Effector CD4-positive, alpha-beta T cell (primary cell): Measurements from ENCODE around the gene GASK1A.
A peak's percentile ranks its signal among the peaks of the same experiment; 100 is the strongest.
"Not testable (repeated sequence)": the region's sequence is repeated elsewhere in the genome, so short reads cannot be mapped to it uniquely, and the experiment has no call there.

Experiments
- DNase-seq: peaks from one replicate; pipeline ENCODE4 v3.0.0-alpha.2; 2020

The GASK1A gene

DNA sequence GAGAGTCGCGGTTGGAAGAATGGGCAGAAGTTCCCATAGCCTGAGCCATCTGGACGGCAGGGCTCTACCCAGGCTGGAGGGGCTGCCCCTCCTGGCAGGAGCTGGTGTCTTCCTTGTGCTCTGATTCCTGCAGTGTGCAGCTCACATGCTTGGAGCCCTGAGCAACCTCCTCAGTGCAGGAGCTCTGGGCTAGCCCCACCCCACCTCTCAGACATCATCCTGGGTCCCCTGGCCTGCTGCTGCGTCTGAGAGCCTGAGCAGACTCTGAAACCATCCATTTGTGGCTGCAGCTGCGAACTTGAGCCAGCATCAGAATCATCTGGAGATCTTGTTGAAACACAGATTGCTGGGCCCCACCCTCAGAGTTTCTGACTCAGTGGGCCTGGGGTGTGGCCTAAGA, 84.0 kb downstream of the GASK1A start:
- no peak for DNase-seq

- not testable (repeated sequence) for DNase-seq
Measured at GRCh38 chr3:43070670-43071069, 91.6 kb downstream of the GASK1A start.

DNA sequence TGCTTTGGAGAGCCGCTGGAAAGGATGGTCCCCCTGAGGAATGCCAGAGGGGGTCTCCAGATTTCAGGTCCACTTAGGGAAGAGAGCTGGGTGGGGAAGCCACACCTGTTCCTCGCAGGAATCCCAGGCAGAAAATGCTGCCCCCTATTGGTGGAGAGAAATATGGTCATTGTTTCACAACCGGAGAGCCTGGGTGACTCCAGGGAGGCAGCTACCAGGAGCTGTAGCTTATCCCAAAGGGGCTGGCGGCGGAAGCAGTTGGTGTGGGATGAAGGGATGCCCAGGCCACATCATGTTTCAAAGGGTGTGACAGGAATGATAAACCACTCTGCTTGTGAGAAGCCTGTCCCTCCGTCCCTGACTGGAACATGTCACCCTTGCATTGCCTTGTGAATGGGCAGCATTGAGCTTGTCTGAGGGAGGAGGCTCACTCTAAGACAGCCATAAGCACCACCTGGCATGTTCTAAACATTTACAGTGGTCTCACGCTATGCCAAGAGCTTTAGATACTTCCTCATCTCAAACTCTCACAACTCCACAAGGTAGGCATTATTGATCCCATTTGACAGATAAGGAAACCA, 92.3 kb downstream of the GASK1A start:
- DNase-seq: peak; percentile 20

DNA sequence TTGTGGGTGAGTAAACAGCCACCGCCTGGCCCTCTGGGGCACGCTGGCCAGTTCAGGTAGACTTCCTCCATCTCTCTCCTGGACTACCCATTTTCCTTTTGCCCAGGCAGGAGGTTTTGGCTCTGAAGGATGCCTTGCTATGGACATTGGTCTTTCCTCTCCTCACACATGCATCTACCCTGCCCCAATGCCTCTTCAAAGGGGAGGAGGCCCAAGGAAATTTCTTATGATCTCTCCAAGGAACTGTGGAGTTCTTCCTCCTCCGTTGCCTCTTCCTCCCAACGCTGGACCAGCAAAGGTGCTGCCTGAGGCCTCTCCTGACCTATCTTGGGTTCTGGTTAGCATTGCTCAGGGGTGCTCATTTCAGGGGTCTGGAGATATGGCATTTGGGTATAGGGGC, 93.2 kb downstream of the GASK1A start:
- no peak for DNase-seq

DNA sequence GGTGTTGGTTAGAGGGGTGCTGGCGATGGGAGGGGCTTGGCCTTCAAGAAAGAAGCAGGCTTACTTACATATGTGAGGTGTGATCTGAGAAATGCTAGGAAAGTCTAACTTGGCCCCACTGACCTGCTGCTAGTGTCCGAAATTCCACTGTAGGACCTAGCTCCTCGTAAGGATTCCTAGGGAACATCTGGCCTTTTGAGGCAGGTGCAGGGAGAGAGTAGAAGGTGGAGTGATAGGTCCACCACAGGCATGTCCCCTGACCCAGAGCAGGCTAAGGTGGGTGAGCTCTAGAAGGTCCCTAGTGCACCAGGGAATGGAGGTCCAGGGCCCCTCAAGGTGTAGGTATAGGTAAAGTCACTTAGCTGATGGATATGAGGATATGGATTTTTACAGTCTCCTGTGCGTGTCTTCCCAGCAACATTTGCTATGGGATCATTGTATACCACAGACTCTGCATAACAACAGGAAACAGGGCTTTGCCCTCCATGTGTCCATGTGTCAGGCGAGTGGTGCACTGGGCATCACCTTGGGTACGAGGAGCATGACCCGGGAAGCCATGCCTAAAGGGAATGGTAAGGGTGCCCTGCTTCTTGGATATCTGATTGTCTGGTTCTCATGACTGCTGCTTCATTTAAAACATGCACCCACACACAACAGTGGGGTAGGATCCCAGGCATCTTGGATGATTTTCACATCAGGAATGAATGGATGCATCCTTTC, 94.2 kb downstream of the GASK1A start:
- no peak for DNase-seq

DNA sequence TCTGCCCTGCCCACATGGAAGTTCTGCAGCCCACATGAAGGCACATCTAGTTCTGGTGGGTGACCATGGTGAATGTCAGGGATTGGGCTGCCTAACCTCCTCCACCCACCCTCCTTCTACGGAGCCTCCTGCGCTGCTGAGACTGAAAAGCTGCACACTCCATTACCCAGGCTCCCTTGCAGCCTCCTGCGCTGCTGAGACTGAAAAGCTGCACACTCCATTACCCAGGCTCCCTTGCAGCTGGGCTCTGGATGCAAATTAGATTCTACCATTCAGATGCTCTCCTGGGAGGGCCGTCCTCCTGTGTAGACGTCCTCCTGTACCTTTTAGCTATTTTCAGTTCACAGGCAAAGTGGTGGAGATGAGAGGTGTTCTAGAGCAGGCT, 94.7 kb downstream of the GASK1A start:
- no peak for DNase-seq

DNA sequence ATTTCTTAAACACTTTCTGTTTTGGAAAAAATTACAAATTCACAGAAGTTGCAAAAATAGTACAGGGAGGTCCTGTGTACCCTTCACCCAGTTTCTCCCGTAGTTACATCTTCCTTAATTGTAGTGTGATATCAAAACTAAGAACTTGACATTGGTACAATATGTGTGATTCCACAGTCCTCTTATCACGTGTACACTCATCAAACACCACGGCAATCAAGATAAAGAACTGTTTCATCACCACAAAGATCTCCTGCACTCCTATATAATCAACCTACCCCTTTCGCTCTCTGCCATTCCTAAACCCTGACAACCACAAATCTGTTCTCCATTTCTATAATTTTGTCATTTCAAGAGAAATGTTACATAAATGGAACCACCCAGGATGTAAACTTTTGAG, 95.4 kb downstream of the GASK1A start:
- DNase-seq: no peak

GRCh38 chr3:43074901-43075689, 96.0 kb downstream of the GASK1A start:
- no peak for DNase-seq

DNA sequence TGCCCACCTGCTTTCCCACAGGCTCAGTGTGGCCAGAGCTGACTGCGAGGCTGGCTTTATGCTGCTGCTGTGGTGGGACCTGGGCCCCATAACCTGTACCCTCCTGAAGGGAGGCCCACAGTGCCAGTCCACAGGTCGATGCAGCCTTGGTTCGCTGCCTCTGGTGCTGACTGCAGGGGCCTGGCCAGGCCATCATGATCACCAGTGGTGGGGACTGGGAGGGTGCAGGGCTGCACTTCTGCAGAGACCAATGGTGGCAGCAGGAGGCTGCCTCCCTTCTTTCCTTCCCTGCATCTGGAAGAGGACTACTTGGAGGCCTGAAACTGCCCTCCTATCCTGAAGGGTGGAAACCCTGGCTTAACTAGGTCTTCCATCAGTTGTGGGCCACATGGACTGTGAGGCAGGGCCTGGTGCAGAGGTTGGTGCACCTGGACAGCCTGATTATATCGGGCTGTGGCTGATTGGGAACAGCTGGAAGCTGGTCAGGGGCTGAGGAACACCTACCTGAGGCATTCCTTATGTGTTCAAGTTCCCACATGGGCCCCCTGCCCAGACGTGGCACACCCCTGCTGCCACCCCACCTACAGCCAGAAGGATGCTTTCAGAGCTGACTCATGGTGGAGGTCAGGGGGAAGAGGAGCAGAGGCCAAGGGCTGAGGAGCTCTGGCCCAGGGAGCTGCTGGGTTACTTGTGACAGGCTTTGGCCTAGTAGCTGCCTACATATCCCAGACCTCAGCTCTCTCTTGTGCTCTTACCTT, 97.0 kb downstream of the GASK1A start:
- DNase-seq: no peak

DNA sequence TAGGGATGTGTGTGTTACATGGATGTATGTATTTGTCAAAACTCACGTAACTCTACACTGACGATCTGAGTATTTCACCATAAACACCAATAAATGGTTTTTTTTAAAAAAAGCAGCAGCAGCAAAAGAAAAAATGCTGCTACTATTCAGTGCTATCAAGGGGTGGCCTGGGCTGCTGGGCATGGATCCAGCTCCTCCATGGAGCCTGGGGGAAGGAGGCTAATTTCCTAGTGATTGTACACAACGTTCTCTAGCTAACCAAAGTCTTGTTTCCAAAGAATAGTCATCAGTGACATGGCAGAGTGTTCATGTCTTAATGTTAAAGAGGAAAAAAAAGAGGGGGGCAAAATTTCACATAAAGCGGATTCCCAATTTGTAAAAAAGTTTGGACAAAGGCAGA, 97.7 kb downstream of the GASK1A start:
- DNase-seq: no peak

GRCh38 chr3:43077261-43077660, 98.2 kb downstream of the GASK1A start:
- DNase-seq: no peak

DNA sequence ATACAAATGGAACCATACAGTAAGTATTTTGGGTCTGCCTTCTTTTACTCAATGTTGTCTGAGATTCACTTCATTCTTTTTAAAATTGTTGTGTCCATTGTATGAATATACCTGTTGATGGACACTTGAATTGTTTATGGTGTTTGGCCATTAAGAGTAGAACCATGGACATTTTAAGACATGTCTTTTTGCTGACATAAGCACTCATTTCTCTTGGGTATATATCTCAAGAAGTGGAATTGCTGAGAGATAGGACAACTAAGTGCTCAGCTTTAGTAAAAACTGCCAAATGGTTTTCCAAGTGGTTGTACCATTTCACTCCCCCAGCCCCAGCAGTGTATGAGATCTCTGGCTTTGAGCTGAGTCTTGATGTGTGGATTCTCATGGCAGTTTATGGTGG, 98.6 kb downstream of the GASK1A start:
- no peak for DNase-seq

GRCh38 chr3:43079536-43080332, 100.6 kb downstream of the GASK1A start:
- DNase-seq: no peak

GRCh38 chr3:43080726-43081568, 101.8 kb downstream of the GASK1A start:
- no peak for DNase-seq

- DNase-seq: no peak
Measured at GRCh38 chr3:43081796-43082195, 102.7 kb downstream of the GASK1A start.

- DNase-seq: no peak
Measured at GRCh38 chr3:43082457-43082856, 103.3 kb downstream of the GASK1A start.

GRCh38 chr3:43086460-43087165, 107.5 kb downstream of the GASK1A start:
- DNase-seq: no peak

- no peak for DNase-seq
Measured at GRCh38 chr3:43087249-43087776, 108.2 kb downstream of the GASK1A start.

DNA sequence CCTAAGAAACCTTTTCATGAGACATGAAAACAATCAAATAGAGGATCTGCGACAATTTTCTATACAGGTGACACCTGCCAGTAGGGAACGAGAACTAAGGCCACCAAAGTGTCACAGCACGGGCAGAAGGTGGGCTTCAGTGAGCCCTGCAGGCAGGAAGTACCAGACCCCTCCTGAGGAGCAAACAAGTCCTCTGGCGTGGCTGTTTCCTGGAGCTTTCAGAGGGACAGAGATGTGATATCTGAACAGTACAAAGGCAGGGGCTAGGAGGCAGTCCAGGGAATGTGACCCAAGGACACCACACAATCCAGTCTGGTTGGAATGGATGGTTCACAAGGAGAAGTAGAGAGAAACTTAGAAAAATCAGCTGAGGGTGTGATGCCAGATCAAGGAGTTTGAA, 110.0 kb downstream of the GASK1A start:
- no peak for DNase-seq

GRCh38 chr3:43090238-43090637, 111.1 kb downstream of the GASK1A start:
- DNase-seq: no peak

GRCh38 chr3:43091481-43091880, 112.4 kb downstream of the GASK1A start:
- no peak for DNase-seq
